Muscle of leg (tissue), 11 donors: ENCODE measurements around the gene TAS2R1. TPM values are rescaled to one million over a fixed set of nuclear protein-coding genes. Genes with fewer than 3 reads are reported as not detected.

Source experiments
- DNase-seq: peaks from one replicate; pipeline ENCODE4 v3.0.0; 2013
- H3K27ac ChIP-seq: one replicate; pipeline ENCODE4 v1.5.1; 2013; ENCODE audit warnings: mild to moderate bottlenecking, low read length, control low read depth
- H3K27me3 ChIP-seq: one replicate; pipeline ENCODE4 v1.6.1; 2013; ENCODE audit warnings: low read length; ENCODE audit not compliant: control insufficient read depth, insufficient read depth
- H3K36me3 ChIP-seq: one replicate; pipeline ENCODE4 v1.6.1; 2013; ENCODE audit warnings: low read length; ENCODE audit not compliant: control insufficient read depth, insufficient read depth
- H3K4me1 ChIP-seq: one replicate; pipeline ENCODE4 v1.6.1; 2013; ENCODE audit warnings: low read length; ENCODE audit not compliant: control insufficient read depth, insufficient read depth
- H3K4me3 ChIP-seq: one replicate; pipeline ENCODE4 v1.5.1; 2013; ENCODE audit warnings: low read length, control low read depth
- H3K9me3 ChIP-seq: replicated peaks from 2 replicates; pipeline ENCODE4 v1.6.1; 2013; ENCODE audit warnings: low read depth, low read length; ENCODE audit not compliant: control insufficient read depth
- WGBS: methylation state at CpG from one replicate; pipeline ENCODE4 v1.1.5; 2013; ENCODE audit warnings: missing lambda C conversion rate; ENCODE audit not compliant: insufficient coverage; 5-methylcytosine and 5-hydroxymethylcytosine counted together
- polyA plus RNA-seq, 8 donors: library from polyadenylated mRNA; unstranded; fragments of 120-200 nt; gene quantifications; one replicate each; pipeline versions ENCODE4 v1.2.1 to v1.2.3, GENCODE V29; 2013; ENCODE audit warnings: inconsistent platforms in 1 of 8, low replicate concordance in 1 of 8; ENCODE audit not compliant: insufficient read length in 8 of 8, insufficient read depth in 1 of 8
- total RNA-seq: library from RNA; stranded (reverse); fragments of 120-200 nt; gene quantifications from one replicate; pipeline ENCODE4 v1.2.4, GENCODE V29; 2013

Gene TAS2R1
- total and polyA plus RNA-seq, 9 donors: 0.10 to 0.93 (median 0.32) TPM; not detected in 5

GRCh38 chr5:9624196-9624947 lies 5.8 kb downstream of the TAS2R1 start:
- WGBS: no CpG with 5 or more reads among the region's 5 CpGs

GRCh38 chr5:9623661-9624060 lies 6.5 kb downstream of the TAS2R1 start:
- H3K4me1 ChIP-seq: peaks cover 17% of the 10 kb centered on the region
- 73% methylated on average over 3 of the region's 4 CpGs for WGBS
- no peak for DNase-seq
- no peak overlapping the region for H3K27ac ChIP-seq
- H3K27me3 ChIP-seq: no peaks in the 10 kb centered on the region
- H3K36me3 ChIP-seq: no peaks in the 10 kb centered on the region
- no peak overlapping the region for H3K4me3 ChIP-seq
- H3K9me3 ChIP-seq: no peaks in the 10 kb centered on the region

More at GRCh38 chr5:9624196-9624947, 5.8 kb downstream of the TAS2R1 start:
- Histone ChIP-seq H3K4me3 (no peak overlapping the region), H3K36me3 (no peaks in the 10 kb centered on the region), H3K4me1 (peaks cover 17% of the 10 kb centered on the region), H3K27ac (no peak overlapping the region), H3K27me3 (no peaks in the 10 kb centered on the region), H3K9me3 (no peaks in the 10 kb centered on the region)
- DNase-seq: peak; percentile 7

- H3K4me3 ChIP-seq: no peak overlapping the region
- no peaks in the 10 kb centered on the region for H3K9me3 ChIP-seq
- 9% methylated on average over 4 of the region's 5 CpGs for WGBS
- H3K27ac ChIP-seq: no peak overlapping the region
- H3K27me3 ChIP-seq: no peaks in the 10 kb centered on the region
- peaks cover 17% of the 10 kb centered on the region for H3K4me1 ChIP-seq
- no peaks in the 10 kb centered on the region for H3K36me3 ChIP-seq
- DNase-seq: peak; percentile 91
These were observed 7.2 kb downstream of the TAS2R1 start for GRCh38 chr5:9622971-9623421.

GRCh38 chr5:9621379-9621903 lies 8.7 kb downstream of the TAS2R1 start:
- Histone ChIP-seq H3K4me1 (peaks cover 17% of the 10 kb centered on the region), H3K27me3 (no peaks in the 10 kb centered on the region), H3K9me3 (no peaks in the 10 kb centered on the region), H3K36me3 (no peaks in the 10 kb centered on the region), H3K4me3 (no peak overlapping the region), H3K27ac (no peak overlapping the region)
- DNase-seq: no peak
- WGBS: 56% methylated on average over 6 of the region's 7 CpGs

GRCh38 chr5:9619331-9620092 lies 10.6 kb downstream of the TAS2R1 start:
- no peak for DNase-seq
- Histone ChIP-seq H3K4me3 (no peak overlapping the region), H3K4me1 (peaks cover 17% of the 10 kb centered on the region), H3K9me3 (no peaks in the 10 kb centered on the region), H3K36me3 (no peaks in the 10 kb centered on the region), H3K27ac (no peak overlapping the region), H3K27me3 (no peaks in the 10 kb centered on the region)
- 91% methylated on average over 3 of the region's 5 CpGs for WGBS

GRCh38 chr5:9617739-9618504 lies 12.2 kb downstream of the TAS2R1 start:
- Histone ChIP-seq H3K27ac (no peak overlapping the region), H3K27me3 (no peaks in the 10 kb centered on the region), H3K4me1 (peaks cover 6% of the 10 kb centered on the region), H3K9me3 (no peaks in the 10 kb centered on the region), H3K4me3 (no peak overlapping the region), H3K36me3 (no peaks in the 10 kb centered on the region)
- WGBS: no CpG with 5 or more reads among the region's 10 CpGs
- DNase-seq: no peak

- H3K36me3 ChIP-seq: no peaks in the 10 kb centered on the region
- no peak overlapping the region for H3K27ac ChIP-seq
- H3K4me1 ChIP-seq: peaks cover 6% of the 10 kb centered on the region
- DNase-seq: no peak
- no CpG with 5 or more reads among the region's 3 CpGs for WGBS
- H3K9me3 ChIP-seq: no peaks in the 10 kb centered on the region
- no peaks in the 10 kb centered on the region for H3K27me3 ChIP-seq
- no peak overlapping the region for H3K4me3 ChIP-seq
These were observed 12.9 kb downstream of the TAS2R1 start for GRCh38 chr5:9617221-9617620.

- peaks cover 3% of the 10 kb centered on the region for H3K9me3 ChIP-seq
- WGBS: no CpG with 5 or more reads among the region's 3 CpGs
- H3K36me3 ChIP-seq: no peaks in the 10 kb centered on the region
- no peak overlapping the region for H3K27ac ChIP-seq
- H3K27me3 ChIP-seq: no peaks in the 10 kb centered on the region
- H3K4me1 ChIP-seq: peaks cover 2% of the 10 kb centered on the region
- H3K4me3 ChIP-seq: no peak overlapping the region
- DNase-seq: peak; percentile 43
These were observed 14.8 kb downstream of the TAS2R1 start for GRCh38 chr5:9615331-9615730.

- Histone ChIP-seq H3K27ac (no peak overlapping the region), H3K27me3 (no peaks in the 10 kb centered on the region), H3K4me3 (no peak overlapping the region), H3K36me3 (no peaks in the 10 kb centered on the region), H3K4me1 (peaks cover 2% of the 10 kb centered on the region), H3K9me3 (peaks cover 3% of the 10 kb centered on the region)
- WGBS: no CpG with 5 or more reads among the region's 3 CpGs
- no peak for DNase-seq
These were observed 16.8 kb downstream of the TAS2R1 start for GRCh38 chr5:9613360-9613759.

- no peak overlapping the region for H3K27ac ChIP-seq
- H3K4me3 ChIP-seq: no peak overlapping the region
- H3K9me3 ChIP-seq: peaks cover 3% of the 10 kb centered on the region
- H3K4me1 ChIP-seq: peaks cover 2% of the 10 kb centered on the region
- no CpG with 5 or more reads among the region's 2 CpGs for WGBS
- no peaks in the 10 kb centered on the region for H3K36me3 ChIP-seq
- no peaks in the 10 kb centered on the region for H3K27me3 ChIP-seq
- no peak for DNase-seq
These were observed 19.2 kb downstream of the TAS2R1 start for GRCh38 chr5:9610969-9611368.
